CD4-positive, CD25-positive, alpha-beta regulatory T cell (primary cell): ENCODE results near the gene DNTT. TPM values are rescaled to one million over a fixed set of nuclear protein-coding genes. Genes with fewer than 3 reads are reported as not detected.

Source experiments
- ATAC-seq, 2 donors: fragments of 150-1000 bp; cut with Tn5 transposase; one replicate each; pipeline ENCODE4 v1.10.0; 2021; ENCODE audit warnings: low read depth in 2 of 2, moderate number of reproducible peaks in 2 of 2, moderate library complexity in 1 of 2
- DNase-seq, 3 donors: peaks; one replicate each; pipeline versions ENCODE4 v3.0.0 to v3.0.0-alpha.2; 2012 to 2022; ENCODE audit warnings: mixed read lengths in 1 of 3
- H3K27ac ChIP-seq: one replicate; pipeline ENCODE4 v1.7.0; 2013; ENCODE audit warnings: mild to moderate bottlenecking, low read length; ENCODE audit not compliant: insufficient read depth, poor library complexity, severe bottlenecking
- H3K27me3 ChIP-seq: one replicate; pipeline ENCODE4 v1.7.0; 2013; ENCODE audit warnings: low read length; ENCODE audit not compliant: control insufficient read depth, insufficient read depth
- H3K36me3 ChIP-seq: one replicate; pipeline ENCODE4 v1.7.0; 2013; ENCODE audit warnings: mild to moderate bottlenecking, low read length, moderate library complexity; ENCODE audit not compliant: control insufficient read depth, insufficient read depth
- H3K4me1 ChIP-seq: 2 replicates; pipeline ENCODE4 v1.7.0; 2013; ENCODE audit warnings: mild to moderate bottlenecking, low read length; ENCODE audit not compliant: insufficient read depth, control insufficient read depth, poor library complexity, severe bottlenecking
- H3K4me3 ChIP-seq: one replicate; pipeline ENCODE4 v1.7.0; 2013; ENCODE audit warnings: low read depth, mild to moderate bottlenecking, low read length, moderate library complexity
- H3K9me3 ChIP-seq, 2 experiments: 1 replicate in 1 of 2; 2 replicates in 1 of 2; pipeline ENCODE4 v1.7.0; 2013; ENCODE audit warnings: low read length in 2 of 2, mild to moderate bottlenecking in 1 of 2, moderate library complexity in 1 of 2; ENCODE audit not compliant: control insufficient read depth in 2 of 2
- H3K27ac Mint-ChIP-seq, 3 donors: one replicate each; pipeline ENCODE4 v1.8.0; 2020 to 2022; ENCODE audit warnings: mild to moderate bottlenecking in 3 of 3, mixed read lengths in 3 of 3, moderate library complexity in 2 of 3
- H3K27me3 Mint-ChIP-seq: one replicate; pipeline ENCODE4 v1.8.0; 2022; ENCODE audit warnings: mild to moderate bottlenecking, mixed read lengths
- H3K36me3 Mint-ChIP-seq: one replicate; pipeline ENCODE4 v1.8.0; 2020; ENCODE audit warnings: mixed read lengths
- H3K4me1 Mint-ChIP-seq, 4 donors: one replicate each; pipeline ENCODE4 v1.8.0; 2020 to 2022; ENCODE audit warnings: mixed read lengths in 4 of 4, mild to moderate bottlenecking in 1 of 4
- H3K4me3 Mint-ChIP-seq, 4 donors: one replicate each; pipeline ENCODE4 v1.8.0; 2020 to 2022; ENCODE audit warnings: mild to moderate bottlenecking in 4 of 4, mixed read lengths in 4 of 4, moderate library complexity in 3 of 4
- H3K9me3 Mint-ChIP-seq, 7 donors: one replicate each; pipeline ENCODE4 v1.8.0; 2020 to 2022; ENCODE audit warnings: mixed read lengths in 7 of 7, mild to moderate bottlenecking in 3 of 7, moderate library complexity in 2 of 7
- polyA plus RNA-seq, 4 donors: library from polyadenylated mRNA; unstranded; fragments of 300-500 nt; fragmentation: Illumina TruSeq; gene quantifications; one replicate each; pipeline ENCODE4 v1.2.3, GENCODE V29; 2021
- total RNA-seq: library from RNA; stranded (reverse); gene quantifications from one replicate; pipeline ENCODE4 v1.2.3, GENCODE V29; 2022

Gene DNTT
- total and polyA plus RNA-seq, 5 donors from 2014 or later: 0.24 TPM; not detected in 4

- H3K9me3 Mint-ChIP-seq: no peaks in the 10 kb centered on the region
- DNase-seq (no peak), ATAC-seq (no peak)
- H3K4me3 ChIP-seq: no peak overlapping the region
- peaks cover 10 to 22% (median 15%) of the 10 kb centered on the region in 4 donors for H3K4me1 Mint-ChIP-seq
- H3K27ac Mint-ChIP-seq: no peak overlapping the region
- H3K27ac ChIP-seq: no peak overlapping the region
- peaks cover 20% of the 10 kb centered on the region for H3K27me3 ChIP-seq
- no peaks in the 10 kb centered on the region for H3K9me3 ChIP-seq
- no peak overlapping the region for H3K4me3 Mint-ChIP-seq
- no peaks in the 10 kb centered on the region for H3K36me3 ChIP-seq
- no peaks in the 10 kb centered on the region for H3K4me1 ChIP-seq
- peaks cover 30% of the 10 kb centered on the region for H3K27me3 Mint-ChIP-seq
- H3K36me3 Mint-ChIP-seq: no peaks in the 10 kb centered on the region
Observed at GRCh38 chr10:96289218-96289910, 14.9 kb upstream of the DNTT start.

GRCh38 chr10:96290368-96291133 is 13.7 kb upstream of the DNTT start:
- Mint-ChIP-seq H3K9me3 (no peaks in the 10 kb centered on the region), H3K4me3 (peak overlapping the region in 1 of 4 donors; percentile 2), H3K36me3 (no peaks in the 10 kb centered on the region), H3K27me3 (peaks cover 35% of the 10 kb centered on the region), H3K27ac (no peak overlapping the region), H3K4me1 (peaks cover 10 to 26% (median 17%) of the 10 kb centered on the region in 4 donors)
- no peaks in the 10 kb centered on the region for H3K36me3 ChIP-seq
- no peak overlapping the region for H3K27ac ChIP-seq
- DNase-seq: no peak
- no peaks in the 10 kb centered on the region for H3K9me3 ChIP-seq
- no peak overlapping the region for H3K4me3 ChIP-seq
- no peaks in the 10 kb centered on the region for H3K4me1 ChIP-seq
- peaks cover 21% of the 10 kb centered on the region for H3K27me3 ChIP-seq
- ATAC-seq: no peak

GRCh38 chr10:96292971-96293920 is 11.0 kb upstream of the DNTT start:
- peaks cover 25% of the 10 kb centered on the region for H3K27me3 ChIP-seq
- H3K4me1 Mint-ChIP-seq: peaks cover 3 to 31% (median 13%) of the 10 kb centered on the region in 4 donors
- no peaks in the 10 kb centered on the region for H3K36me3 ChIP-seq
- H3K27me3 Mint-ChIP-seq: peaks cover 43% of the 10 kb centered on the region
- H3K36me3 Mint-ChIP-seq: no peaks in the 10 kb centered on the region
- ATAC-seq (peak in 1 of 2 donors; percentile 46), DNase-seq (peak in 2 of 3 donors; percentile 22 to 45)
- peaks cover 0 to 2% (median 0%) of the 10 kb centered on the region in 7 donors for H3K9me3 Mint-ChIP-seq
- no peak overlapping the region for H3K4me3 ChIP-seq
- H3K27ac ChIP-seq: no peak overlapping the region
- no peaks in the 10 kb centered on the region for H3K9me3 ChIP-seq
- H3K4me3 Mint-ChIP-seq: peak overlapping the region in 1 of 4 donors; percentile 67
- H3K4me1 ChIP-seq: no peaks in the 10 kb centered on the region
- H3K27ac Mint-ChIP-seq: no peak overlapping the region

- no peaks in the 10 kb centered on the region for H3K9me3 ChIP-seq
- H3K36me3 ChIP-seq: no peaks in the 10 kb centered on the region
- Mint-ChIP-seq H3K4me1 (peaks cover 10 to 48% (median 22%) of the 10 kb centered on the region in 4 donors), H3K9me3 (peaks cover 0 to 3% (median 0%) of the 10 kb centered on the region in 7 donors), H3K27ac (peak overlapping the region; percentile 11 to 66 (median 39)), H3K27me3 (peaks cover 59% of the 10 kb centered on the region), H3K4me3 (no peak overlapping the region), H3K36me3 (no peaks in the 10 kb centered on the region)
- no peaks in the 10 kb centered on the region for H3K4me1 ChIP-seq
- H3K27me3 ChIP-seq: peaks cover 30% of the 10 kb centered on the region
- ATAC-seq: no peak
- no peak overlapping the region for H3K27ac ChIP-seq
- peak in 1 of 3 donors; percentile 19 for DNase-seq
- H3K4me3 ChIP-seq: no peak overlapping the region
Observed at GRCh38 chr10:96295475-96295874, 8.8 kb upstream of the DNTT start.

- H3K9me3 ChIP-seq: no peaks in the 10 kb centered on the region
- H3K4me1 Mint-ChIP-seq: peaks cover 10 to 59% (median 23%) of the 10 kb centered on the region in 4 donors
- H3K4me3 ChIP-seq: no peak overlapping the region
- peak overlapping the region in 1 of 3 donors; percentile 42 for H3K27ac Mint-ChIP-seq
- peaks cover 0 to 3% (median 0%) of the 10 kb centered on the region in 7 donors for H3K9me3 Mint-ChIP-seq
- H3K4me3 Mint-ChIP-seq: no peak overlapping the region
- no peaks in the 10 kb centered on the region for H3K36me3 ChIP-seq
- ATAC-seq: no peak
- H3K4me1 ChIP-seq: no peaks in the 10 kb centered on the region
- no peak overlapping the region for H3K27ac ChIP-seq
- peaks cover 69% of the 10 kb centered on the region for H3K27me3 Mint-ChIP-seq
- no peaks in the 10 kb centered on the region for H3K36me3 Mint-ChIP-seq
- DNase-seq: no peak
- peaks cover 31% of the 10 kb centered on the region for H3K27me3 ChIP-seq
Observed at GRCh38 chr10:96297486-96297885, 6.7 kb upstream of the DNTT start.

GRCh38 chr10:96298362-96298761 is 5.9 kb upstream of the DNTT start:
- peaks cover 67% of the 10 kb centered on the region for H3K27me3 Mint-ChIP-seq
- peaks cover 10 to 58% (median 24%) of the 10 kb centered on the region in 4 donors for H3K4me1 Mint-ChIP-seq
- Histone ChIP-seq H3K36me3 (no peaks in the 10 kb centered on the region), H3K9me3 (no peaks in the 10 kb centered on the region), H3K27ac (no peak overlapping the region), H3K4me3 (no peak overlapping the region), H3K27me3 (peaks cover 27% of the 10 kb centered on the region), H3K4me1 (no peaks in the 10 kb centered on the region)
- H3K36me3 Mint-ChIP-seq: no peaks in the 10 kb centered on the region
- H3K9me3 Mint-ChIP-seq: peaks cover 0 to 3% (median 0%) of the 10 kb centered on the region in 7 donors
- DNase-seq: no peak
- H3K4me3 Mint-ChIP-seq: peak overlapping the region in 1 of 4 donors; percentile 38
- ATAC-seq: no peak
- H3K27ac Mint-ChIP-seq: peak overlapping the region; percentile 35 to 84 (median 60)

GRCh38 chr10:96299383-96299782 is 4.9 kb upstream of the DNTT start:
- no peaks in the 10 kb centered on the region for H3K9me3 ChIP-seq
- no peak overlapping the region for H3K4me3 ChIP-seq
- H3K4me3 Mint-ChIP-seq: peak overlapping the region in 3 of 4 donors; percentile 38 to 67 (median 59)
- DNase-seq (peak in 2 of 3 donors; percentile 34 to 53), ATAC-seq (peak; percentile 37 to 59)
- H3K27ac Mint-ChIP-seq: peak overlapping the region; percentile 60 to 87 (median 82)
- H3K36me3 ChIP-seq: no peaks in the 10 kb centered on the region
- peaks cover 0 to 7% (median 0%) of the 10 kb centered on the region in 7 donors for H3K9me3 Mint-ChIP-seq
- H3K4me1 ChIP-seq: no peaks in the 10 kb centered on the region
- peak overlapping the region; percentile 16 for H3K27ac ChIP-seq
- peaks cover 10 to 59% (median 22%) of the 10 kb centered on the region in 4 donors for H3K4me1 Mint-ChIP-seq
- H3K36me3 Mint-ChIP-seq: no peaks in the 10 kb centered on the region
- H3K27me3 ChIP-seq: peaks cover 19% of the 10 kb centered on the region
- H3K27me3 Mint-ChIP-seq: peaks cover 67% of the 10 kb centered on the region
